Muscle of back (tissue), 11 donors: Measurements from ENCODE around the gene CPSF3. TPM values are rescaled to one million over a fixed set of nuclear protein-coding genes. Genes with fewer than 3 reads are reported as not detected.

ENCODE experiments used
- DNase-seq, 3 donors: peaks; one replicate each; pipeline versions ENCODE4 v3.0.0 to v3.0.0-alpha.2; 2013
- polyA plus RNA-seq, 10 donors: library from polyadenylated mRNA; unstranded; fragments of 120-200 nt; gene quantifications; one replicate each; pipeline ENCODE4 v1.2.1, GENCODE V29; 2013; ENCODE audit not compliant: insufficient read length in 10 of 10

Gene CPSF3
- polyA plus RNA-seq, 10 donors = 28.7 to 39.8 (median 36.7) TPM

DNA sequence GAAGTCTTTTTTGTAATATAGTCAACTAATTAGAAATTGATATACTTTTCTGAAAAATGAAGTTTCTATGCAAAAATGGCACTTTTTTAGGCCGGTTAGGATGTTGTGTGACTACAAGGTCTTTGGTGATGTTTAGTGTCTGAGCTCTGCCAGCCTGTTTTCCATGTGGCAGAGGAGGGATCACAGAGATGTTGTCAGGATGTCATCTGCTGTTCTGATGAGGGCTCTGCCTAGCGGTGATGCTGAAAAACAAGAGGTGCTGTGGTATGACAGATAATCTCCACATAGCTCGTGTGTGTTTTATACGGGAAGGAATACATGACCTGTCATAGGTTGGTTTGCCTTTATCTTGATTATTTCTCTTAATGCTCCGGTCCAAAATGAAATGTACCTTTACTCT lies 38.9 kb downstream of the CPSF3 start:
- no peak for DNase-seq

DNA sequence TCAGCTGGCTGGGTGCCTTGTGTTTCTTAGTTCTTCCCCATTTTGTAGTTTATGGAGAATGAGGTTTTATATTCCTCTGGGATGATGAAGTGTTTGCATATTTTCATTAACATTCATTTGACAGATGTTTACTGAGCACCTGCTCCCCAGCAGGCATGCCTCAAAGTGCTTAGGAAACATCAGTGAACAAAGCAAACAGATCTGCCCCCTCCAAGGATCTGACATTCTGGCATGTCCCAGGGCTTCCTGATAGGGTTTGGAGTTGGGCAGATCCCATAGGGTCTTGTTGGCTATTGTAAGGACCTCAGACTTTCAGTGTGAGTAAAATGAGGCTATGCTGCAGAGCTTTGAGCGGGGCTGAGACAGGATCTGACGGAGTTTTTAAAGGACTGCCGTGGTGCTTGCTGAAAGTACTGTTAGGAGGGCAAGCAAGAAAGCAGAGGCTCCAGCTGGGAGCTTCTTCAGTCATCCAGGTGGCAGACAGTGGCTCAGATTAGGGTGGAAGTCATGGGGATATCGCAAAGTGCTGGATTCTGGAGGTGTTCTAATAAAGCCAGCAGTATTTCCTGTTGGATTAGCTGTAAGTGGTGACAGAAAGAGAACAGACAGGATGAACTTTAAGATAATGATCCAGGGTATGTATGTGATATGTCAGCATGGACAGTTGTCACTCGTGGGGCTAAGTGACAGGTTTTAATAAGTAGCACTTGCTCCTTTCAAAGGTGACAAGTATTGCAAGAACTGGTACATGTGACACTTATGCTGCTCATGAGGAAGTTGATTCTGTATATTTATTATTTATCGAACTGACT lies 39.6 kb downstream of the CPSF3 start:
- DNase-seq = no peak

DNA sequence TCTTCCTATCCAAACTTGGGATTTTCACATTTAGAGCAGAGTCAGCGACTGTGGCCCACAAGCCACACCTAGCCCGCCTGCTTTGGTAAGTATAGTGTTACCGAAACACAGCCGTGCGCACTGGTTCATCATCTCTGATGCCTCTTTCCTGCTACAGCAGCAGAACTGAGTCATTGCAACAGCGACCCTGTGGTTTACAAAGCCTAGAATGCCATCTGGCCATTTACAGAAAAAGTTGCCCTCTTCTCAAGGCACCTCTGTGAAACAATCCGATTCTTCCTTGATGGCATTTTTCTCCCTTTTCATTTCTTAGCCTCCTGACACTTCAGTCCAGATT lies 40.2 kb downstream of the CPSF3 start:
- DNase-seq = no peak

DNA sequence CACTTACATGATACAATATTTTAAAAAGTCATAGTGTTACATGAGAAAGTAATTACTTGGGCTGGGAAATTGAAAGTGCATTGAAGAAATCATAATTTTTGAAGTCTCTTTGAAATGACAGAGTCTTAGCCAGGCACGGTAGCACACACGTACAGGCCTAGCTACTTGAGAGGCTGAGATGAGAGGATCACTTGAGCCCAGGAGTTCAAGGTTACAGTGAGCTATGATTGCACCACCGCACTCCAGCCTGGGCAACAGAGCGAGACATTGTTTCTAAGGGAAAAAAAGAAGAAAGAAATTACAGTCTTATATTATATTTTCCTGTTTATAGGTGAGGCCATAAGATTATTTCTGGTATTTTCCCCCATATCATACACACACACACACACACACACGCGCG lies 41.7 kb downstream of the CPSF3 start:
- no peak for DNase-seq

DNA sequence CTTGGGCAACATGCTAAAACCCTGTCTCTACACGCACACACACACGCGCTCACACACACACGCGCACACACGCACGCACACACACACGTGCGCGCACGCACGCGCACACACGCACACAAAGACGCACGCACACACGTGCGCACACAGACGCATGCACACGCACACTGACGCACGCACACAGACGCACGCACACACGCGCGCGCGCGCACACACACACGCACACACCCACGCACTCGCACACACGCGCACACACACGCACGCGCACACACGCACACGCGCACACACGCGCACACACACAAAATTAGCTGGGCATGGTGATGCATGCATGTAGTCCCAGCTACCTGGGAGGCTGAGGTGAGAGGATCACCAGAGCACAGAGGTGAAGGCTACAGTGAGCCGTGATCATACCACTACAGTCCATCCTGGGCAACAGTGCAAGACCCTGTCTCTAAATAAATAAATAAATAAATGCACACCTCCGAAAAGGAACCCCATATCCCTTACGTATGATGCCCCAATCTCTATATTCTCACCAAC lies 42.8 kb downstream of the CPSF3 start:
- no peak for DNase-seq

DNA sequence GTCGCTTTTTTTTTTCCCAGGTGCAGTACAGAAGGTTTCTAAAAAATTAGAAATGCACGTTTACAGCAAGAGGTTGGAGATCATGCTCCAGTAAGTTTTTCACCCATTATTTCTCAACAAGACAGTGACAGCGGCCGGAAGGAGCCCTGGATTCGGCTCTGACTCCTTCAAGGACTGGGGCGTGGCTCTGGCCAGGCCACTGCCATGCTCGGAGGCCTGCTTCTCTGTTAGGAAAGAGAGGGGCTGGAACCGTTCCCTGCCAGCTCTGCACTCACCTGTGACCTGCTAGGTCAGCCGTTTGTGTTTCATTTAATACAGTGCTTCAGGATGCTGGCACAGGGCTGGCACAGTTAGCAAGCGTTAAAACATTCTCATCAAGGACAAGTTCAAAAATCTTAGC lies 44.2 kb downstream of the CPSF3 start:
- no peak for DNase-seq

DNA sequence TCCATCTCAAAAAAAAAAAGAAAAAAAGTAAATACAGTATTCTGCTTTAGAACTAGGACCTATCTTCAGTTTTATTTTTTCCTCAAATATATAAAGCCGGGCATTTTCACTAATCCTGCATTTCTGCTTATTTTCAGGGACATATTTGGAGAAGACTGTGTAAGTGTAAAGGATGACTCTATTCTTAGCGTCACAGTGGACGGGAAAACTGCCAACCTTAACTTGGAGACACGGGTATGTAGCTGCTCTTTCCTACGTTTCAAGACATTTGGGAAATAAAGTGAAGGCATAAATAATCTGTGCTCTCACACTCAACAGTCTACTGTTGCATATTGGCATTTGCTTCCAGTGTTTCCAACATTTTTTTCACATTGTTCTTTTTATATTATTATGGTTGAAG lies 47.8 kb downstream of the CPSF3 start:
- DNase-seq = no peak

DNA sequence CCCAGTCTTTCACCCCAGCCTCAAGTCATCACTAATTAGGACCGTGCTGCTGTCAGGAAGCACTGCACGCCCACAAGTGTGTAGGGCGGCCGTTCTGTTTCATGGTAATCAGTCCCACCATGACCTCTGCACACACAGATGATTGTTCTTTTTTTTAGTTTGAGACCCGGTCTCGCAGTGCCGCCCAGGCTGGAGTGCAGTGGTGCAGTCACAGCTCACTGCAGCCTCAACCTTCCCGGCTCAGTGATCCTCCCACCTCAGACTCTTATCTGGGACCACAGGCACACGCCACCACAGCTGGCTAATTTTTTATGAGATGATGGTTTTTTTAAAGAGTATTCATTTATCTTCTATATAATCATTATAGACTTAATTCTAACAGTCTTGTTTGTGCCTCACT lies 49.1 kb downstream of the CPSF3 start:
- DNase-seq = no peak

DNA sequence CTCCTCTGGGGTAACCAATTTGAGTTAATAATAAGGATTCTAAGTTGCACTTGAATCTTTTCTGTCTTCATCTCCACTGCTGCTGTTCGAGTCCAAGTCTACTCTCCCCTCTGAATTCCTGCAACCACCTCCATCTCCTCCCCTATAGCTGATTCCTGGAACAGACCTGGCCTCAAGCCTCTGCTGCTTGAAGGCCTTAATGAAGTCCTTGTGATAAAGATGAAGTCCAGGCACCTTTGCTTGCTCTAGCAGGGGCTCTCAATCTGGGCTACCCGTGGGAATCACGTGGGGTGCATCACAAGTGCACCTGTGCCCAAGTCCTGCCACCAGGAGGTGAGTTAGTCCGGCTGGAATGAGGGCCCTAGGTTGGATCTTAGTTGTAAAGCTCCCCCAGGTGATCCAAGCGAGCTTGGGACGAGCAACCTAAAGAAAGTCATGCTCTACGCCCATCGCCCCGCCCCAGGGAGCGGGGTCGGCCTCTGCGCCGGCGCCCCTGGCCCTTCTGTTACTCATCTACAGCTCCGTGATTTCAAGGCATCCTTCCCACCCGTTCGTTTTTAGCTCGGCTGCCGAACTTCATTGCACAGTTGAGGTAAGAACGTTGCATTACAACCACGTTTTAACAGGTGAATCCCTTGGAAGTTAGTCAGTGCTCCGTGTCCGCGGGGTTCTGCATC lies 50.0 kb downstream of the CPSF3 start:
- peak in 1 of 3 donors; percentile 16 for DNase-seq

DNA sequence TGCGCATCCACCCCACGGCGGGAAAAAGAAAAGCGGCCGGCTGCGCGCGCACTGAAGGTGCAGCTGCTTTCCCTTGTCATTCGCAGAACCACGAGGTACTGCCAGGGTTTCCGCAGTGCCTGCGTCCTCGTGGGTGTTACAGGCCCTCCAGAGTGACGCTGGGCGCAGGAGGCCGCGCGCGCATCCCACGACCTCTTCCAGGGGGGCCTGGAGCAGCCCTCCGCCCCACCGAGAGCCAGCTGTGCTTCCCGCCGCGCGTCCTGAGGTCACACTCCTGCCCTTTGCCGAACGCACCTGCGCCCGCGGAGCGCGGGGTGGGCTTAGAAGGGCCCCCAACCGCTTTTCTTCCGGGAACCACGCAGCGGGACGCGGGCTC lies 50.5 kb downstream of the CPSF3 start:
- peak in 2 of 3 donors; percentile 33 to 72 for DNase-seq

DNA sequence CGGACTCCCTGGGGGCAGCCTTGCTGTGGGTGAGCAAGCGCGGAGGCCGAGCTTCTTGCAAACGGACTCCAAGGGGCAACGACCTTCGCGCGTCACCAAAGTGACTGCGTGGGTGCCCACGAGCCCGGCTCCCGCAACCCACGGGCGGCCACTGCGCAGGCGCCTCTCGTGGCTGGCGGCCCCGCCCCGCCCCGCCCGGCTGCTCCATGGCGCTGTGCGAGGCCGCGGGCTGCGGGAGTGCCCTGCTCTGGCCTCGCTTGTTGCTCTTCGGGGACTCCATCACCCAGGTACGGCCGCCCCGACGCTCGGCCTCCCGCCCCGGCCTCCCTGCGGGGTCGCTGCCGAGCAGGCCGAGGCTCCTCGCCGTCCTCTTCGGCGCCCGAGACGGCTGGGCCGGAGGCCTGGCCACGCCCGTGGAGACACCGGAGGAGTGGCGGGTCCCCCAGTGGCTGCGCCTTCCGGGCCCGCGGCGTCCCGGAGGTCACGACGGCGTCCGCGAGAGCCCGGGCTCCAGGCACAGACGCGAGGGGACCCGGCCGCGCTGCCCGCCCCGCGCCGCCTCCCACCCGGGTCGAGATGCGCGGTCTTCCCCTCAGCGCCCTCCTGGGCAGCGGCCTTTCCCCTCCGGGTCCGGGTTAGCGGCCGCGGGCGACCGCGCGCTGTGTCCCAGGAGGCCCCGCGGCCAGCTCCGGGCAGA lies 51.1 kb downstream of the CPSF3 start, which contains the start of gene IAH1:
IAH1 (plus strand) TSS at position 191 of the 697 bp plus-strand sequence; CDS start at position 207, 16 bp downstream.
- peak; percentile 30 to 93 (median 62) for DNase-seq

DNA sequence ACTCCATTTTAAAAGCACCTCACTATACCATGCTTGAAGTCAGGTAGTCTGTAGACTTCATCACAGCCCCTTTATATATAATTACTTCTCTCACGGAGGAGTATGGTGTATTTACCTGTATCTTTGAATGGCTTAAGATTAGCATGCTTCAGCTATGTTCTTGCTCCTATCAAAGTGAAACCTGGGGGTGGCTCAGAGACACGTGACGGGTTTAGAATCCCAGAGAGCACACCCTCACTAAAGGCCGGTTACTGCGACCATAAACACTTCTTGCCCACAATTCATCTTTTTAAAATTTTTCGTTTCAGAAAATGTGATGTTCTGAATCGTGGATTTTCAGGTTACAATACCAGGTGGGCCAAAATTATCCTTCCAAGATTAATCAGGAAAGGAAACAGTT lies 54.5 kb downstream of the CPSF3 start:
- no peak for DNase-seq

DNA sequence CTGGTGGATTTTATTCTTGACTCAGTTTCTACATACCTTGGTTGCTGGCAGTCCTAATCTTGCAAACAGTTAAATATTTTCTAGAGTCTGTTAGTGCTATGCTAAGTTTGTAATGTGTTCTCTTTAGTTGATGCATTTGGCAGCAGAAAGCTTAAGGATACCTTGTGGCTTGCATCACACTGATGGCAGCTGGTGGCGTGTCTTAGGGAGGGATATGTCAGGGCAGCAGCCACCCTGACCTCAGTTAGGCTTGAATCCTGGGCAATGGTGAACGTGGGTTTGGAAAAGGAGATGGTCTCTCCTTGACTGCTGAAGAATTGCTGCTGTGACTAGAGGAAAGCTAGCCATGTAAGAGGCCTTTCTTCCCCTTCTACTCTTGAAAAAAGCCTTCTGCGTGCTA lies 55.1 kb downstream of the CPSF3 start:
- no peak for DNase-seq

DNA sequence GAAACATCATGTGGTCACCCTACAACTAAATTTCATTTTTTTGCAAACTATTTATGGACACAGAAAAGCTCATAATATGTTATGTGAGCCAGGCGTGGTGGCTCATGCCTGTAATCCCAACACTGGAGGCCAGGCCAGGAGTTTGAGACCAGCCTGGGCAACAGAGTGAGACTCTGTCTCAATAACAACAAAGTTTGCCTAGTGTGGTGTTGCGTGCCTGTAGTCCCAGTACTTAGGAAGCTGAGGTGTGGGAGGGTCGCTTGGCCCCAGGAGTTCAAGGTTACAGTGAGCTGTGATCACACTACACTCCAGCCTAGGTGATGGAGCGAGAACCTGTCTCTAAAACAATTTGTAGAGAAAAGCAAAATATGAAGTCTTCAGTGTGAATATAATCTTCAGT lies 56.7 kb downstream of the CPSF3 start:
- no peak for DNase-seq

DNA sequence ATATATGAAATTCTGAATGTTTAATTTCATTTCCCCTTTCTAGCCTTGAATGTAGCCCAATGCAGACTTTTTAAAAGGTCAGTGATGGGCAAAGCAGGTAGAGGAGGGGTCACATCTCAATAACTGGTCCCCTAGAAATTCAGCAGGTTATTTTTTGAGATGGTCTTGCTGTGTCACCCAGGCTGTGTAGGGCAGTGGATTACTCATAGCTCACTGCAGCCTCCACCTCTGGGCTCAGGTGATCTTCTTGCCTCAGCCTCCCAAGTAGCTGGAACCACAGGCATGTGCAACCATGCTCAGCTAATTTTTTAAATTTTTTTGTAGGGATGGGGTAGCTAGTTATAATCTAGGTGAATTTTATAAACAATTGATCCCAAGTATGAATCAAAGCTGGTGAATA lies 59.7 kb downstream of the CPSF3 start:
- DNase-seq = no peak

DNA sequence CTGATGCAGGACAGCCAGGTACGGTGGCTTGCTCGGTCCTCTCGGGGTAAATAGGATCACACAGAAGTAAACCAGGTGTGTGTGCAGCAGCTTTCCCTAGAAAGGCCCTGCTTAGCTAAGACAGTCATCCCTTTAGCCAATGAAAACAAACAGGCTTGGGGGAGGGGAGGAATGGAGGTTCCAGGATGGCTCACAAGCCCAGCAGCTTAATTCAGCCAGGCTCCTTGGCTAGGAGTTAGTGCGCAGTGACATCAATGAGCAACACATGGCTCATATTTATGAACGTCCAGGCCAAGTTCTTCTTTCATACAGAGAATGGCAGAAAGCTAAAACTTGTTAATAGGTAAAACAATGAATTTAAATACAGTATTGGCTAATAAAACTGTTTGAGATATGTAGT lies 61.1 kb downstream of the CPSF3 start:
- no peak for DNase-seq

DNA sequence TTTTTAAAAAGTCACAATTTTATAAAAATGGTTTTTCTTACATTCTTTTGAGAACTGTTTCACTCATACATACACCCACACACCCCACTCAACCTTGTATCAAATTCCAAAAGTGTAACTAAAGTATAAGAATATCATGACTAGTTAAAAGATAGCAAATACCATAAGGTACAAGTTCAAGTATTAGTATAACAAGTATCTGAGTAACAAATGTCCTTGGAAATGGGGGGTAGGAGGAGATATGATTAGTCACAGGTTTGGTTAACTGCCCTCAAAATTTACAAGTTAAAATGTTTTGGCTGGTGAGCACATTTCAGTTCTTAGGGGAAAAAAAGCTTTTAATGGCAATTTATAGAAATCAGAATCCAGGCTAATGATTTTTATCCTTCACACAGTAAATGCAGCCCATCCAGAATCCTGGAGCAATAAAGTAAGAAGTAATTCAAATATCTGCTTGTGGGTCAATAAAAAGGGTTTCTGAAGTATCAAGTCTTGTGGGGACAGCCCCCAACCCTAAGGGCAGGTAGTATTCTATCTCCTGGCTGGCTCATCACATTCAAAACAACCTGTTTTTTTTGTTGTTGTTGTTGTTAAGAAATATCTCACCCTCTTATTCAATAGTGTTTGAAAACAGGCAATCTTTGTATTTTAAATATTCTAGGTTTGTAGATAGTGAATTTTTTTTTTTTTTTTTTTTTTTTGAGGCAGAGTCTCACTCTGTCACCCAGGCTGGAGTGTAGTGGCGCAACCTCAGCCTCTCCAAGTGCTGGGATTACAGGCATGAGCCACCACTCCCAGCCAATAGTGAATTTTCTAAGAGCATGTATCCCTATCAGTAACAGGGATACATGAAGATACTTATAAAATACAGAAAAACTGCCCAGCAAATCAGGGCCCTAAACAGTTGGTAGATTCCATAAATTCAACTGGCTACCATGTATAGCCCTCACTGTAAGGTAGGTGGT lies 65.4 kb downstream of the CPSF3 start:
- no peak for DNase-seq

DNA sequence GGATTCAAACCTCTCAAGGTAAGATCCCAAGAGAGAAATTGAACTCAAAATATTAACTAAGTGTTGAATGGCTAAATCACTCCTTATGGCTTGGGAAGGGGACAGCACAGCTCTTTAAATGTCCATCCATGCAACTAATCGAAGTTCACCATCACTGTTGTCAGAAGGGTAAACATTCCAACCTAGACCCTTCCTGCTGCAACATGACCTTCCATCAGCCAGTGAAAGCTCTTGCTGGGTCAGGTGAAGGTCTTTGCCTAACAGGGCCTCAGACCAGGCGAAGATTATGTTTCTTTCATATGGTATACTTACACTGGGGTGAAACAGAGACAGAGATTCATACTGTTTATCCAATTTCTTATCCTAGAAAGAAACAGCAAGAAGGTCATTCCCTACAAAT lies 67.3 kb downstream of the CPSF3 start:
- DNase-seq = no peak

DNA sequence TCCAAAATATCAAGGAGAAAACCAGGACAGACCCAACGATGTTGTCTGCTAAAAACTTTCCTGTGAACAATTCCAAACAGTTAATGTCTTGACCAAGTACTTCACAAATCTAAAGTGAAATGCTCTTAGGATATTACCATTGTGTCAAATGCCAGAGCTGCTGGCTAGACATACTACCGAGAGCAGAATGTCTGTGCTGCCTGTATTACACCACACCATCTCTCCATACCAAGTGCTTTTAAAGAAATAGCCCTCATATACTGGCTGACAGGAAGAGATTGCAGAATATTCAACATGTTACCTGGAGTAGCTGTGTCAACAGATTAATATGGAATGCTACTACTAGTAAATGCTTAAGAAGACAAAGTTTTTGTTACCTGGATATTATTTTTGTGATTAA lies 69.5 kb downstream of the CPSF3 start:
- no peak for DNase-seq

DNA sequence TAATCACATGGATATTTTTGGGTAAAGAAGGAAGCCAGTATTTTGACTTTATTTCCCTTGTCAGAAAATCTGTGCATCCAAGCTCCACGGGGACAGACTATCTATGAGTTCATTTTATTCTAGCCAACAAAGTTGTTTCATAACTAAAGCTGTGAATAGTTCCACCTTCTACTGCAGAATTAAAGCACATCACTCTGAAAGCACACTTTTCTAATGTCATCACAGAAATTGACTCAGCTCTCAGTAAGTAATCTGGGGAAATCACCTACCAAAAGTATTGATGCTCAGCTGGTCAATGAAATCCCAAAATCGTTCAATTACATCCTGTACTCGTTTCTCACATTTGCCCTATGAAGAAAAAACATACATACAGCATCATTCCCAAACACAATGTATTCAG lies 70.0 kb downstream of the CPSF3 start:
- DNase-seq = no peak

DNA sequence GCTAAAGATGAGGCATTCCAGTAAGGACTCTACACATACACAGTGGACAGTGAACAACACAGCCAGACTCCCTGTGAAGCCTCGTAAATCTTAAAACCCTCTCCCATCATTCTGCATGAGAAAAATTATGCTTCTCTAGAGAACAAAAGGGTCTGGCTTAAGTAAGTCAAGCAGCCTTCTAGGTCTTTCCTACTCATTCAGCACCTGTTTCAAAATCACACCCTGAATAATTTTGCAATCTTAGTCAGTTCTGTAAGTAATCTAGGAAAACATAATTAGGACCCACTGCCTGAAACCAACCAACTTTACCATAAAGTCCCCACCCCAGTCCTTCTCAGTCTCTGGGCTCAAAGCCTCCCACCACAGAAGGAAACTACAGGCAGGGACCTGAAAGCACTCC lies 70.6 kb downstream of the CPSF3 start:
- no peak for DNase-seq

DNA sequence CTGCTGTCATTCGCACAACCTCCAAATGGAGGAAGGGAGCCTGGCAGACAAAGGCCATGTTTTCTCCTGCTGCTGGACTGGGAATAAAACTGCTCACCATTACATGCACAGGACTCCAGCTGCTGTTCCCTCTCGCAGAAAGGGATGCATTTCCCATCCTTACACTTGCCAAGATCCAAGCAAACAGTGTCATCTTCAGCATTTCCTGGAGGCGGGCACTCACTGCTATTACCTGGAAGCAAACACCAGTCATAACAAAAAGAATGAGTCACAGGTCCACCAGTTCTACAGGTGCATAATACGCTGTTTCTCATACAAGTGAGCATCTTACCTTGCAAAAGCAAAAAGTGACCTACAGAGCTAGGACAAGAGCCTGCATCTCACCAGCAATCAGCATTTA lies 73.6 kb downstream of the CPSF3 start:
- DNase-seq = no peak
